Measurements from ENCODE around the gene BAZ2B. TPM values are rescaled to one million over a fixed set of nuclear protein-coding genes. Genes with fewer than 3 reads are reported as not detected.
"Not testable (repeated sequence)": the region's sequence is repeated elsewhere in the genome, so short reads cannot be mapped to it uniquely, and the experiment has no call there.

Gene BAZ2B
- total RNA-seq, 1 donor: 53.5 TPM

- Histone ChIP-seq H3K4me1 (ENCODE audit: insufficient read depth, low read length) (peaks cover 25% of the 10 kb centered on the region), H3K27me3 (ENCODE audit: insufficient read depth, low read length) (no peaks in the 10 kb centered on the region), H3K4me3 (ENCODE audit: low read length) (no peak overlapping the region), H3K9me3 (ENCODE audit: low read depth, low read length) (no peaks in the 10 kb centered on the region)
These were observed 18.9 kb upstream of the BAZ2B start for GRCh38 chr2:159635006-159635789.

DNA sequence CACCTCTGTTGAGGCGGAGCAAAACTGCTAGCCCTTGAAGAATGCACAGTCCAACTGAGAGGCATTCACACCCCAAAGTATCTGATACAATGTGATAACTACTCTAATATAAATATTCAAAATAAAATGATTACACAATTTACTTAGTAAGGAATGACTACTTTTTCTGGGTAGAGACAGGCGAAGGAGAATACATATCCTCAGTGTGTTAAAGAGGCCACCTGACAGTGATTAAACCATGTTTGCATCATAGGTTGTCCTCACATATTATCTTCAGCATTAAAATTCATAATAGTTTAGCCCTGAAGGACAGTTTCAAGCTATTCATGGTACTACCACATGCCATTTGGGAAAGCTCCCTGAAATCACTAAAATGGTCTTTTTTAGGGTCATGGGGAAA, 16.9 kb upstream of the BAZ2B start:
- no peaks in the 10 kb centered on the region for H3K27me3 ChIP-seq (ENCODE audit: insufficient read depth, low read length)
- peaks cover 25% of the 10 kb centered on the region for H3K4me1 ChIP-seq (ENCODE audit: insufficient read depth, low read length)
- H3K9me3 ChIP-seq (ENCODE audit: low read depth, low read length): no peaks in the 10 kb centered on the region
- H3K4me3 ChIP-seq (ENCODE audit: low read length): no peak overlapping the region

DNA sequence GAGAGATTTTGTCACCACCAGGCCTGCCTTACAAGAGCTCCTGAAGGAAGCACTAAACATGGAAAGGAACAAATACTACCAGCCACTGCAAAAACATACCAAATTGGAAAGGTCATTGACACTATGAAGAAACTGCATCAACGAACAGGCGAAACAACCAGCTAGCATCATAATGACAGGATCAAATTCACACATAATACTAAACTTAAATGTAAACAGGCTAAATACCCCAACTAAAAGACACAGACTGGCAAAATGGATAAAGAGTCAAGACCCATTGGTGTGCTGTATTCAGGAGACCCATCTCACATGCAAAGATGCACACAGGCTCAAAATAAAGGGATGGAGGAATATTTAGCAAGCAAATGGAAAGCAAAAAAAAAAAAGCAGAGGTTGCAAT, 9.3 kb upstream of the BAZ2B start:
- H3K27me3 ChIP-seq (ENCODE audit: insufficient read depth, low read length); H3K4me1 ChIP-seq (ENCODE audit: insufficient read depth, low read length); H3K4me3 ChIP-seq (ENCODE audit: low read length); H3K9me3 ChIP-seq (ENCODE audit: low read depth, low read length): not testable (repeated sequence)

- no peaks in the 10 kb centered on the region for H3K9me3 ChIP-seq (ENCODE audit: low read depth, low read length)
- H3K27me3 ChIP-seq (ENCODE audit: insufficient read depth, low read length): no peaks in the 10 kb centered on the region
These were observed 7.1 kb upstream of the BAZ2B start for GRCh38 chr2:159623436-159623835.

DNA sequence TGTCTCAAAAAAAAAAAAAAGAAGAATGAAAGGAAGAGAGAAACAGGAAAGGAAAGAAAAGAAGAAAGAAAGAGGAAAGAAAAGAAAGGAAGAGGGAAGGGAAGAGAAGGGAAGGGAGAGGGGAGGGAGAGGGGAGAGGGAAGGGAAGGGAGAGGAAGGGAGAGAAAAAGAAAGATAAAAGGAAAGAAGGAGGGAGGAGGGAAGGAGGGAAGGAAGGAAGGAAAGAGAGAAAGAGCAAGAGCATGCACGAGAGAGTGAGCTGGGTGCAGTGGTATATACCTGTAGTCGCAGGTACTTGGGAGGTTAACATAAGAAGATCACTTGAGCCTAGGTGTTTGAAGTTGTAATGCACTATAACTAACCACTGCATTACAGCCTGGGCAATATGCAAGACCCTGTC, 6.6 kb upstream of the BAZ2B start:
- Histone ChIP-seq H3K27me3 (ENCODE audit: insufficient read depth, low read length) (no peaks in the 10 kb centered on the region), H3K4me1 (ENCODE audit: insufficient read depth, low read length) (peaks cover 7% of the 10 kb centered on the region), H3K4me3 (ENCODE audit: low read length) (no peak overlapping the region), H3K9me3 (ENCODE audit: low read depth, low read length) (no peaks in the 10 kb centered on the region)

More at GRCh38 chr2:159623436-159623835, 7.1 kb upstream of the BAZ2B start:
- peaks cover 7% of the 10 kb centered on the region for H3K4me1 ChIP-seq (ENCODE audit: insufficient read depth, low read length)
- no peak overlapping the region for H3K4me3 ChIP-seq (ENCODE audit: low read length)

DNA sequence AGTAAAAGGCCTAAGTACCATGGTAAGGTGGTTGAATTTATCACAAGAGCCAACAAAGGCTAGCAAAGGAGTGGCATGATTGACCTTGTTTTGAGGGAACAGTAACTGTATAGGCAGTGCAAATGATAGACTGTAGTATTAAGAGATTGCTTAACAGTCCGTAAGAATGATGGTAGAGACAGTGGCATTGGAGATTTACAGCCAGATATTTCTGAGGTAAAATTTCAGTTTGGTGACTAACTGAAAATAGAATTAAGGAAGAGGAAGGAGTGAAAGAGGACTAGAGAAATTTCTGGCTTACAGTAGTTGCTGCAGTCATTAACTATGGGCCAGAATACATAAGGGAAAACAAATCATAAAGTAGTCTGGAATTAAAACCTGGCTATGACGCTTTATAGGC, 4.4 kb upstream of the BAZ2B start:
- no peaks in the 10 kb centered on the region for H3K27me3 ChIP-seq (ENCODE audit: insufficient read depth, low read length)
- H3K9me3 ChIP-seq (ENCODE audit: low read depth, low read length): no peaks in the 10 kb centered on the region
- H3K4me3 ChIP-seq (ENCODE audit: low read length): no peak overlapping the region
- peaks cover 10% of the 10 kb centered on the region for H3K4me1 ChIP-seq (ENCODE audit: insufficient read depth, low read length)

GRCh38 chr2:159617646-159618045, 1.3 kb upstream of the BAZ2B start:
- Histone ChIP-seq H3K4me1 (ENCODE audit: insufficient read depth, low read length) (peaks cover 10% of the 10 kb centered on the region), H3K27me3 (ENCODE audit: insufficient read depth, low read length) (no peaks in the 10 kb centered on the region)

DNA sequence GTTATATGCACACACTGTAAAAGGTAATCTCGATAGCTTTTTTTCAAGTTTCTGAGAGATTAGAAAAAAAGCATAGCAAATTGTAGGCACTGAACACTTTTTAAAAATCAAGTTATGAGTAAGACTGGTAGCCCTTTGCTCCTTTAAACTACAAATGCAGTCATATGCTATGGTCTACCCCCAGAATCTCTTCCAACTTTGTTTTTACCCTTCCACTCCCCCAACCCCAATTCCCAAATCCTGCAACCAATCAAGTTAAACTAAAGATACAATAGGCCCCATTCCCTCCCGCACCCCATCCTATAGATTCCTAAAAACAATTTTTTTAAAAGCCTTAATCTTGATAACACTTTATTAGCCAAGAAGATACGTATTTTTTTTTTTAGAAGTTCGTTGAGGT, 752 bp upstream of the BAZ2B start:
- H3K4me1 ChIP-seq (ENCODE audit: insufficient read depth, low read length): peaks cover 13% of the 10 kb centered on the region
- H3K4me3 ChIP-seq (ENCODE audit: low read length): peak overlapping the region; percentile 72
- H3K27me3 ChIP-seq (ENCODE audit: insufficient read depth, low read length): no peaks in the 10 kb centered on the region
- H3K9me3 ChIP-seq (ENCODE audit: low read depth, low read length): no peaks in the 10 kb centered on the region

More at GRCh38 chr2:159617646-159618045, 1.3 kb upstream of the BAZ2B start:
- Histone ChIP-seq H3K9me3 (ENCODE audit: low read depth, low read length) (no peaks in the 10 kb centered on the region), H3K4me3 (ENCODE audit: low read length) (no peak overlapping the region)

DNA sequence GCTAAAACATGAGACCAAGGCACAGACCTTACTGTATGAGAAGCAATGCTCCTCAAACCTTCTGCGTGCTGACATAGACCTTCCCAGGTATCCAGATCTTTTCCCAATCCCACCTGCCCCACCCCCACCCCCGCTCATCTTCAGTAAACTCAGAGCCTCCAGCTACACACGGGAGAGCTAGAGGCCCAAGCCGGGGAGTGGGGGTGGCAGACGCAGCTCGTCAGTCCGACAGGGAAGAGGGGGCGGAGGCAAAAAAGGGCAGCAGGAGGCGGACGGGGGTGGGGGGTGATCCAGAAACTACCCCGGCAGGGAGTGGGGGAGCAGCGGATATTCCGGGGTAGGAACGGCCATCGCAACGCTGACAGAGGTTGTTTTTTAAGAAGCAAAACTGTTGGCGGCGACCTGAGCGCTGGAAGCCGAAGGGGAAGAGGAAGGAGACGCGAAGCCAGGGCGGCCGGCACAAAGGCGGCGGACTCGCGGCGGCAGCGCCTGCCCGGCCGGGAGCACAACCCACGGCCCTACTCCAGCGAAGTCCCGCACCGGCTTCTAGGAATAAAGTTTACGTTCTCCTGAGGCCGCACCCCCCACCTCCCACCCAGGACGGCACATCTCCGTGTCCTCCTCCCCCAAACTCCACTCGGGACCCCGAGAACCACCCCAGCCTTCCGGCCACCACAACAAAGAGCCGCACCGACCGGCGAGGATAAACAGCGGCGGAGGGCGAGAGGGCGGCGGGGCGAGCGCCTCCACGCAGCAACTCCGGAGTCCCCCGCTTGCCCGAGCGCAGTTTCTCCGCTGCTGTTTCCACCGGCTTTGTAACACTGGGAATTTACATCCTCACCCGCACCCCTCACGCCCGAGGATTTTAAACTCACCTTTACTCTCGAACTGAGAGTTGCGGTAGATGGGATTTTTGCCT, 722 bp downstream of the BAZ2B start:
- H3K4me3 ChIP-seq (ENCODE audit: low read length): peak overlapping the region; percentile 72
- no peaks in the 10 kb centered on the region for H3K9me3 ChIP-seq (ENCODE audit: low read depth, low read length)
- peaks cover 11% of the 10 kb centered on the region for H3K4me1 ChIP-seq (ENCODE audit: insufficient read depth, low read length)
- H3K27me3 ChIP-seq (ENCODE audit: insufficient read depth, low read length): no peaks in the 10 kb centered on the region

DNA sequence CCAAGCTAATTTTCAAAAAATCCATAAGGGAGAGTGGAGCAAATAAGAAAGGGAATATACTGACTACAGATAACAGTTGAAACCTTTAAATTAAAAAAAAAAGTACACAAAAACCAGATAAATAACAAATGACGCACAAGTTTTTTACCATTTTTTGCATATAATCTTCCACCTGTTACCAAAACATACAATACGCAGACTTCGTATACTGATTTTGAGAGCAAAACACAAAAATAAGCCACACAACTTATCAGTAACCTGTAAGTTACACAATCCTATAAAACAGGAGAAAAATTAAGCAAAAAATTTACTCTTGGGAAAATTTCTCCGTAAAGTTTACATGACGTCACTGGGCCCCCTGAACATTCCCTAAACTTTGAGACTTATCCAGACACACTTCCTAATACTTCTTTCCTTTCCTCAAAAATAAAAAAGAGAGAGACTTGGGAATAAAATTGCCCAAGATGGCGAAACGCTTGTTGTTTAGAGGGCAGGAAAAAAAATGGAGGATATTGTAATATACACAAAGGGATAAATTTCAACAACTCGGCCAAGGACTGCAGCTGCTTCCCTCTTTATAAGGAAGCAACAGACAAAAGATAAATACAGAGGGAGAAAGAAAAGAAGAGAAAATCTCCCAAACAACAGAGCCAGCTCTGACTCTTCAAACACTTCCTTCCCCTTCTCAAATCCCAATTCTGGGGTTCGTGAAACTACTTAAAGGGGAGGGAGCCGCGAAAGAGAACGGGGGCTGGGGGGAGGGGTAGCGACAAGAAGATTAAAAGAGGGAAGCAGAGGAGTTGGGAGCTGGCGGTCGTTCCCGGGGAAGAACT, 1.6 kb downstream of the BAZ2B start:
- Histone ChIP-seq H3K4me1 (ENCODE audit: insufficient read depth, low read length) (peaks cover 6% of the 10 kb centered on the region), H3K27me3 (ENCODE audit: insufficient read depth, low read length) (no peaks in the 10 kb centered on the region), H3K4me3 (ENCODE audit: low read length) (peak overlapping the region; percentile 72), H3K9me3 (ENCODE audit: low read depth, low read length) (no peaks in the 10 kb centered on the region)

DNA sequence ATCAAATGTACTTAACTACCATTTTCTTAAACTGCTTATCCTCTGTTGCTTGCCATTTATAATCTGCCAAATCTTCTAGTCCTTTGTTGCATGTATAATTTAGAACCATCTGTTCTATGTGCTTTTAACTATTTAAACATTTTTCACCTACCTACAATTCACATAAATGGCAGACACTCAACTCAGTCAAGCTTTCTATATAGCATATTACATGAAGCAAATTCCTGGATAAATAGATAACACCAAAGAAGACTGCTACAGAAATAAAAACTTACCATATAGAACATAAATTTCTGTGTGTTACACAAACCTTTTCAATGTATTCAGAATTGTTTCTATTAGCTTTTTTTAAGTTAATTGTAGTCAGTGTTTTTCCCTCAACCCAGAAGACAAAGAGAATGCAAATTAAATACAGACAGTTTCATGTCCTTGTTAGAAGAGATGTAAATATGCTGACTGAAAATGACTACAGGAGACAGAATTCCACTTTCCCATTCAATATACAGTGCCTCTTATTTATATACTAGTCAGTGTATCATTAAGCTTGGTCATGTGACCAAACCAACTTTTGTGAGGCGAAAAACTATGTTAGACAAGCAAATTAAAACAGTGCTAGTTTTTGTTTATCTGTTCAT, 2.6 kb downstream of the BAZ2B start:
- H3K4me3 ChIP-seq (ENCODE audit: low read length): peak overlapping the region; percentile 72
- H3K9me3 ChIP-seq (ENCODE audit: low read depth, low read length): no peaks in the 10 kb centered on the region
- H3K27me3 ChIP-seq (ENCODE audit: insufficient read depth, low read length): no peaks in the 10 kb centered on the region
- peaks cover 6% of the 10 kb centered on the region for H3K4me1 ChIP-seq (ENCODE audit: insufficient read depth, low read length)

GRCh38 chr2:159613091-159613490, 3.3 kb downstream of the BAZ2B start:
- H3K4me3 ChIP-seq (ENCODE audit: low read length): no peak overlapping the region
- H3K27me3 ChIP-seq (ENCODE audit: insufficient read depth, low read length): no peaks in the 10 kb centered on the region
- H3K9me3 ChIP-seq (ENCODE audit: low read depth, low read length): no peaks in the 10 kb centered on the region
- peaks cover 6% of the 10 kb centered on the region for H3K4me1 ChIP-seq (ENCODE audit: insufficient read depth, low read length)

DNA sequence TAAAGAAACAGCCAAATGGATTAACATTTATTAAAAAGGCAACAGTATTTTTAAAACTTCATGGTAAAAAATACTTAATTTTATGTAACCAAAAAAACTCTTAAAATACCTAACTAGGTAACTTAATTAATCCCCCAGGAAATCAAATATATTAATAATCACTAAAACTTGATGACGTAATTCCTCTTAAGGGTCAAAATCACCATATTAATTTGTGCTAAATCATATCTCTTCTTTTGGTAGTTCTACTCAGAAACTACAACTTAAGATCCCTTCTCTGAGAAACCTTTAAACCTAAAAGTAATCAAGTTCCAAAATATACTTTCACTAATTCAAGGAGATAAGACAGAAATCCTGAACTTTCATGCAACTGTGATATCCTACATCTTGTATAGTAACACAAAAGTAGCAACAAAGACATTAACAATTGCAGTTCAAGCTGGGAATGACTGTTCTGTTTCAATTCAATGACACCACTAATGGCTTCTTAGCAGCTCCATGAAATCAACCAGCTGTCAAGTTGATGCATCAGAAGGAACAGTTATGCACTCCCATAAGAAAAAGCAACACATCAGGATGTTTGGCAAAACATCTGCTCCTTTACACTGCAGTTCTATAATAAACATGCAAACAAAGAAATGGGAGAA, 4.0 kb downstream of the BAZ2B start:
- H3K9me3 ChIP-seq (ENCODE audit: low read depth, low read length): no peaks in the 10 kb centered on the region
- no peak overlapping the region for H3K4me3 ChIP-seq (ENCODE audit: low read length)
- no peaks in the 10 kb centered on the region for H3K27me3 ChIP-seq (ENCODE audit: insufficient read depth, low read length)
- peaks cover 6% of the 10 kb centered on the region for H3K4me1 ChIP-seq (ENCODE audit: insufficient read depth, low read length)

All from mononuclear cell (primary cell).